NCI-H748 (cell line): ENCODE measurements around the gene CRYBB1.
"Not testable (repeated sequence)": the region's sequence is repeated elsewhere in the genome, so short reads cannot be mapped to it uniquely, and the experiment has no call there.

Experiments used
- DNase-seq: peaks from one replicate; lab custom pipeline; 2025; ENCODE audit not compliant: unreplicated experiment; lab: John Stamatoyannopoulos, UW

CRYBB1 gene

DNA sequence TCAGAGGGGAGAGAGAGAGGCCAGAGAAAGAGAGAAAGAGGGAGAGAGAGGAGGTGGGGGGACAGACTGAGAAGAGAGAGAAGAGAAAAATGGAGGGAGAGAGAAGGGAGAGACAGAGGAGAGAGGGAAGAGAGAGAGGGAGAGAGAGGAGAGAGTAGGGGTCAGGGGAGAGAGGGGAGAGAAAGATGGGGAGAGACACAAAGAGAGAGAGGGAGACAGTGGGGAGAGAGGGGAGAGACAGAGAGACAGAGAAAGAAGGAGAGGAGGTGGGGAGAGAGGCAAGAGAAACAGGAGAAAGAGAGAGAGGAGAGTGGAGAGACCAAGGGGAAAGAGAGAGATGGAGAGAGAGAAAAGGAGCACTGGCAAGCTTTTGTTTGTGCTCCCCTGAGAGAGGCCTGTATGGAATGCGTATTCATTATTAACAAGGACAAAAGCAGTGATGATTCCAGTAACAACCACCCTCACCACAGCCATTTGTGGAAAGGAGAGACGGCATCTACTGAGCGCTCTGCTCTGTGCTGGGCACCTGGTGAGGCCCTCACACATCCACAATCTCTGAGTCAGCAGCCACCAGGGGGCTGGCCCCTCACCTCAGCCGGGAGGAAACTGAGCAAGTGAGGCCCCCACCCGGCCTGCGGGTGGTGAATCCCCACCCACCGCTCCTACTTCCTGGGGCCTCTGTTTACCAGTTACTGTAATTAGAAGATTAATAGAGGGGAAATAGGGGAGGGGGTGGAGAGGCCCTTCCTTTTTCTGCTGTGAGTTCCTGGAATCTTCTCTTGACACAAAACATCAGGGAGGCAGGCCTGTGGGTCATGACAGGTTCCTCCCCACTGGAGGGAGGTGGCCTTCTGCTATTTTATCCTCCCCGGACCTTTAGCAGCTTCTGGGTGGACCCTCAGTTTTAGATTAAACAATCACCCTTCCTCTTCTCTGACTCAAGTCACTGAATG lies 24.9 kb upstream of the CRYBB1 start:
- peak; percentile 39 for DNase-seq

DNA sequence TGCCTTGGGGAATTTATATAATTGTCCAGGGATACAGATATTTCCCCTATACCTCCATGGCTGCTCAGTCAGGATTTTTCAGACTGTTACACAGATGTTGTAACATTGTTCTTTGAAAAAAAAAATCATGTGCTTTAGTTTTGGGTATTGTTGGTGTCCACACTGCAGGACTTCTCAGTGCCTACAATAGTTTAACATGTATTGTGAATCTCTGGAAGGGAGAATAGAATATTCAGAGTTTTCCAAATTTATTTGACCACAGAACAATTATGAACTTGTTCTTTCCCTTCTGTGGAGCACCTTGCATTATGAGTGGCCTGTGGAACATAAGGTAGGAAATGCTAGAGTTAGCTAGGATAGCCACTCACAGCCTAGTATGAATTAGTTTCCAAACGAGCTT lies 18.5 kb upstream of the CRYBB1 start:
- DNase-seq = no peak

DNA sequence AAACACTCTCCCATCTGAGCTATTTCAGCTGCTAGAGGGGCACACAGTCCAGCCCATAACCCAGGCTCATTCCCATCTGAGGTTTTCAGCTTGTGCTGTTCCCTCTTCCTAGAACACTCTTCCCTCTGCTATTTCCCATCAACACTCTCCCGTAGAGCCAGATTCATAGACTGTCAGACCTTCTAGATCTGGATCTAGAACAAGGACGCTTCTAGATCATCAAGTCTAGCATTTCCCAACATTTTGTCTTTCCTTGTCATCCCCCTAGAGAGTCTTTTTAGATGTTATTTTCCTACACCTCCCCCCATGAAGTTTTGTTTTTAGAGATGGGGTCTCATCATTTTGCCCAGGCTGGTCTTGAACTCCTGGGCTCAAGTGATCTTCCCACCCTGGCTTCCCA lies 17.3 kb upstream of the CRYBB1 start:
- DNase-seq = no peak

DNA sequence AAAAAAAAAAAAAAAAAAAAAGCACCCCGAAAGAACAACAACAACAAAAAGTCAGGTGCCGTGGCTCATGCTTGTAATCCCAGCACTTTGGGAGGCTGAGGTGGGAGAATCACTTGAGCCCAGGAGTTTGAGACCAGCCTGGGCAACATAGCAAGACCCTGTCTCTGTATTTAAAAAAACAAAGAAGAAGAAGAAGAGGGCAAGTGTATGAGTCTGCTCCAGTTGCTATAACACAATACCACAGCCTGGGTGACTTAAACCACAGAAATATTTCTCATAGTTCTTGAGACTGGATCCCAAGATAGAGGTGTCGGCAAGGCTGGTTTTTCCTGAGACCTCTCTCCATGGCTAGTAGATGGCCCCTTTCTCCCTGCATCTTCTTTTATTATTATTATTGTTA lies 16.4 kb upstream of the CRYBB1 start:
- no peak for DNase-seq

DNA sequence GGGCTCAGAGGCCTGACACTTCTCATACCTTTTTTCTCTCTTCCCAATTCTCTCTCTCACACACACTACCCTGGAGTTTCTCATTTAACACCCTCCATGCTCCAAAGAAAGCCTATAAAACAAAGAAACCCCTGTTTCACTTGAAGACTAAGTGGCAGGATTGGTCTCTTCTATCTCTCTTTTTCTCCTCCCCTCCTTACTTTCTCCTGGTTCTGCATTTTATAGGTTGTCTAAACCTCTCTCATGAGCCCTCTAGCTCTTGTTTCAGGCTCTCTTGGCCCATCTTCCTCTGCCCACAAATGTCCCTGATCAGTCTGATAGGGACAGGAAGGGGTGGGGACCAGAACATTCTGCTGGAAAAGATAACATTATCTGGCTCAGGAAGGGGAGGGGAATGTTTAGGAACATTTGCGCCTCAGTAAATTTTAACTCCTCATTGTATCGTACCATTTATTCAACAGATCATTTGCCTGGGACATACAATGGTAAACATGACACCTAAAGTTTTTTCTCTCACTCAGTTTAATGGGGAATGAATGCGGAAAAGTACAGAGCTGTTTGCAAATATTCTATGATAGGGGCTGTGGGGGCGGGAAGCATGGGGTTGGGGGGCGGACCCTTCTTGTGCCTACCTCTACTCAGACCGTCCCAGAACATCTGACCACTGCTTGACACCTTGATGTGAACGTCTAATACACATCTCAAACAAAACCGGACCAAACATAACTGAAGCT lies 14.8 kb upstream of the CRYBB1 start:
- no peak for DNase-seq

DNA sequence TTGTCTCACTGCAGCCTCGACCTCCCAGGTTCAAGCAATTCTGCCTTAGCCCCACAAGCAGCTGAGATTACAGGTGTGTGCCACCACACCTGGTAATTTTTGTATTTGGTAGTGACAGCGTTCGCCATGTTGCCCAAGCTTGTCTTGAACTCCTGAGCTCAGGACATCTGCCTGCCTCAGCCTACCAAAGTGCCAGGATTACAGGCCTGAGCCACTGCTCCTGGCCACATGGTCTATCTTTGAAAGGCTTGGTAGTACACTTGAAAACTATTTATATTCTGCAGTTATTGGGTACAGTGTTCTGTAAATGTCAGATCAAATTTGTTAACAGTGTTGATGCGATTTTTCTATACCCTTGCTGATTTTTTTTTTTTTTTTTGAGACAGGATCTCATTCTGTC lies 13.5 kb upstream of the CRYBB1 start:
- no peak for DNase-seq

DNA sequence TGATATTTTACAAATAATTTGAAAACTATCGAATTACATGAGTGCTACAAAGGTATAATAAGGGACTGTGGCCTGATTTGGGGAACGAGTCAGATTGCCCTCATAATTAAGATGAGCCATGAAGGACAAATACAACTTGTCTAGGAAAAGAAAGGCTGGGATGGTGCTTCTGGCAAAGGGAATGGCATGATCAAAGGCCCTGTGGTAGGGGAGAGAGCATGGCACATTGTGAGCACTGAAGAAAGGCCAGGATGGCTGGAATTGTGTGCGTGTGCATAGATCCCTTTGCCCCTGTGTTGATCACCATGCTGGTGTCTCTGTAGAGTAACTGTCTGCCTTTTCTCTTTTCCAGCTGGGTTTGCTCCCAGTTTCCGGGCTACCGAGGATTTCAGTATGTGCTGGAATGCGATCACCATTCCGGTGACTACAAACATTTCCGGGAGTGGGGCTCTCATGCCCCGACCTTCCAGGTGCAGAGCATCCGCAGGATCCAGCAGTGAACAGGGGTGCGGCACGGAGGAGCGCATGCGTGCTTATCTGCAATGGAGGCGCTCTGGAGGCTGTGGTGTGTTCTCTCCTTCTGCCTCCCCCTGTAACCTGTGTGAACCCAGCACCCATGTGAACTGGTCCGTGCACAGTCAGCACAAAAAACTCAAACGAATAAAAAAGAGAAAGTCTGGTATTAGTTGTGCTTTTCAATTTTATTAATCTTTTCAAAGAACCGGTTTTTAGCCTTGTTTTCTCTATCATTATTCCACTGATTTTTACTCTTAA lies 12.3 kb upstream of the CRYBB1 start:
- no peak for DNase-seq

DNA sequence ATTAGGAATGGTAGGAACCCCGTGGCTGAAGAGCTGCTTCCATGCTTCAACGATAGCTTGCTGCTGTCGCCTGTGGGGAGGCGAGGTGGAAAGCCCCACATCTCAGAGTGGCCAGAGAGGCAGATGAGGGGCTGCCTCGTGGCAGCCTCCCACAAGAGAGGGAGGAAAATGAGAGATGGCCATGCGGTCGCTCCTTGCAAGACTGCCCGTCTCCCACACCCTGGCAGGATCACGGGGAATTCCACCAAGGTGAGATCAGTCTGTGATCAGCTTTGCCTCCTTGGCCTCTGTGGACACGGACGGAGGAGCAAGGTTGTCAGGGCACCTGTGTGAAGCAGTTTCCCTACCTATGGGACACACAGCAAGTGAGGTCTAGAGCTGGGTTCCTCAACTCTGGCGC lies 7.0 kb upstream of the CRYBB1 start:
- DNase-seq = no peak

DNA sequence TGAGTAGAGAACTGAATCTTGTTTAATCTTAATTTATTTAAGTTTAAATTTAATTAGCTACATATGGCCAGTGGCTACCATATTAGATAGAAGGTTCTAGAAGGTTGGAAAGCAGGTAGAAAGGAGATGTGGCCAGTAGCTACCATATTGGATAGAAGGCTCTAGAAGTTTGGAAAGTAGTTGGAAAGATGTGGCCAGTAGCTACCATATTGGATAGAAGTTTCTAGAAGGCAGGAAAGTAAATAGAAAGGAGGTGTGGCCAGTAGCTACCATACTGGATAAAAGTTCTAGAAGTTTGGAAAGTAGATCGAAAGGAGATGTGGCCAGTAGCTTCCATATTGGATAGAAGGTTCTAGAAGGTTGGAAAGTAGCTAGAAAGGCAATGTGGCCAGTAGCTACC lies 6.2 kb upstream of the CRYBB1 start:
- DNase-seq = no peak

DNA sequence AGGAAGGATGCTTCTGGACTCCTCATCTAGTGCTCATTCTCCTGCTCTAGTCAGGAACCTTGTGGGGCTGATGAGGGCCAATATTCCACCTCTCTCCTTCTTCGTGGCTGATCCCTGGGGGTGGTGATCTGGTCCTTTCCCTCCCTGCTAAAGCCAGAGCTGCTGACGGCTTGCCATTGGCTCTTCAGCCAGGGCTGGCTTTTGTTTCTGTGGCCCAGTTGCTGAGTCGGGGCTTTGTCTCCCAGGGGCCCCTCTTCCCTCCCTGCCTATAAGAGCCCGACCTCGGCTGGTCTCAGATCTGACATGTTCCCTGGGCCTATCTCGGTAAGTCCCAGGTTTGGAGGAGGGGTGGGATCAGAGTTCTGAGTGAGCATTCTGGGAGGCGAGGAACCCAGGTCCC lies 3.8 kb upstream of the CRYBB1 start, which contains the start of gene CRYBA4:
TSS of gene CRYBA4 (plus strand) at position 301 of the 400 bp plus-strand sequence. CDS start 634 bp downstream, outside the sequence.
- DNase-seq = no peak

DNA sequence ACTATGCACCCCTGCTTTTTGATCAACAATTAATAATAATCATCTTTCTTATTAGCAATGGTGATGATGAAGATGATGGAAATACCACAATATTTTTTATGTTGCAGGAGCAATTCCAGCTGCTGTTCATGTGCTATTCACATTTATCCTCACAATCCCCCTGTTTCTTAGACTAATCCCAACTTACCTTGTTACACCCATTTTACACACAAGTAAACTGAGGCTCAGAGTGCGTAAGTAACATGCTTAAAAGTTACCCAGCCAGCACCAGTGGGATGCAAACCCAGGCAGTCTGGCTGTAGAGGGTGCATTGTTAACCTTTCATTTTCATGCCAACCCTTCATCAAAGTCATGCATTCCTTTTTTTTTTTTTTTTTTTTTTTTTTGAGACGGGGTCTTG lies 2.4 kb upstream of the CRYBB1 start:
- DNase-seq = no peak

DNA sequence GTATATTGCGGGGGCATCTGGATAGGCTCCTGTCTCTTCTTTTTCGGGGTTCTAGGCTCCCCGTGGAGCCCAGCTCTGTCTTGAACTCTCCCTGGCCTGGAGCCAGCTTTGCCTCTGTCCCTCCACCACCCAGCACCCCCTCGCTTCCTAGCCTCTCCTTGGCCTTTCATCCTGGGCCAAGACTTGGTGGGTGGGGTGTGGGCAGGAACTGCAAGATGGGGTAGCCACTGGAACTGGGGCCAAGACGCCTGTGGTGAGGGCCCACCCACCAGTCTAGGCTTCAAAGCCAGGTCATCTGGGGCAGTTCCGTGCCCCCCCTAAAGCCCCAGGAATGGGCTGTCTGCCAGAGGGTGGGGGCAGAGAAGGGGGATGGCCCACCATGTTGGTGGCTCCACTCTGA lies 1.7 kb upstream of the CRYBB1 start:
- no peak for DNase-seq

DNA sequence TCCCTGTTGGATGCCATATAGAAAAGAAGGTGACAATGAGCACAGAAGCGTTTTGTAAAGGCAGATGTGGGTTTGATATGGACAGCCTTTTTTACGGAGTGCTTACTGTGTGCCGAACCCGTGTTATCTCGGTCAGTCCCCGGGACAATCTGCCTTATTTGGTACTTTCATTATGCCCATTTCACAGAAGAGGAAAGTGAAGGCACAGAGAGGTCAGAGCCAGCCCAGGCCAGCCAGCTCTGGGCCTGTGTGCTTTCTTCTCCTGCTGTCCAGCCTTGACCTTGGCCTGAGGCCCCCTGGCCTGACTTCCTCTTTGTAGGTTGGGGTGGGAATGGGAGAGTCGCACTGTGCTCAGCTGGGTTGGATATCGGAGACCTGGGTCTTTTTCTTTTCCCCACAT lies 628 bp upstream of the CRYBB1 start:
- DNase-seq = no peak

DNA sequence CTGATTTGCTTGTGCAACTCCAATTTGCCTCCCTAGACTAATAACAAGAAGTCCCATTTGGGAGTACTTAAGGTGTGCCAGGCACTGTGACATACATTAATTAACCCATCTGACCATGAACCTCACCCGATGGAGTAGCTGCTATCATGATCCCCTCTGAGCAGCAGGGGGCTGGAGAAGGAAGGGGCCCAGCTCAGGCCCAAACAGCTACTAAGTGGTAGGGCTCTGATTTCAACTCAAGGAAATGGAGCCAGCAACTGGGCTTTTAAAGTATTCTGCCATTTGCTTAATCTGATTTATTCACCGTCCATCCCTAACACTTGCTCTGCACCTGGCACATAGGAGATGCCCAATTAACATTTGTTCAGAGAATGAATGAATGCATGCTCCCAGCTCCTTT lies 1.2 kb downstream of the CRYBB1 start:
- no peak for DNase-seq

DNA sequence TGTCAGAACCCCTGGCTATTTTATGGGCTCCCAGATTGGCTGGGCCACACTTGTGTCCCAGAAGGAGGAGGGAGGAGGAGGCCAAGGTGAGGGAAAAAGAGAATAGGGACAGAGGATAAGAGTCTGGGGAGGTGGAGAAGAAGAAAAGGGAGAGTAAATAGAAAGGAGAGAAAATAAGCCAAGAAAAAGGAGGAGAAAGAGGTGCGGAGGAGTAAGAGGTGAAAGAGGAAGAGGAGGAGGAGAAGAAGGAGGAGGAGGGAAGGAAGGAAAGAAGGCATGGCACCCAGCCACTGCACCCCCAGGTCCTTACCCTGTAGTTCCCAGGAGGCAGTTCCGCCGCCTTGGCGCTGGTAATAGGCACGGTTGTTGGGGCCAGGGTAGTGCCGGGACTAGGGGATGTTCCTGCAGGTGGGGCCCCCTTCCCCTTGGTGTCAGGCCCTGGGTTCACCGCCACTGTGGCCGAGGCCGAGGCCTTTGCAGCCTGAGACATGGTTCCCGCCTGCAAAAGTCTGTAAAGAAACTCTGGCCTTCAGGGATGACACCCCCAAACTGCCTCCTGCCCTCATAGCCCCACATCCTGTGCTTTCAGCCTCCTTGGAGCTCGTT lies 1.9 kb downstream of the CRYBB1 start:
- DNase-seq = no peak

DNA sequence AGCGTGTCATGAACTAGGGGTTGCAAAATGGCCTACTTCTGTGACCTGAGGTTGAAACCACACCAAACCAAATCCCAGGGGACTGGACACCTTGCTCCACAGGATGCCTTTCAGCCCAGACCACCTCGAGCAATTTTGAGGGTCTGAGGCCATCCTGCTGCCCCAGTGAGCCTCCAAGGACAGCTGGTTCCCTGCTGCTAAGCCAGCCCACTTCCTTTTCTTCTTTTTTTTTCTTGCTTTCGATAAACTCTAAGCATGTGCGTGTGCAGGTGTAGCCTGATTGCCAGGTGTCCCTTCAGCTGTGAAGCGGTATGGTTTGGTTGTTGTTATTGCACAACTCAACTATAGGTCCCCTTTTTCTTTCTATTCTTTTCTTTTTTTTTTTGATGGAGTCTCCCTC lies 2.7 kb downstream of the CRYBB1 start:
- no peak for DNase-seq

DNA sequence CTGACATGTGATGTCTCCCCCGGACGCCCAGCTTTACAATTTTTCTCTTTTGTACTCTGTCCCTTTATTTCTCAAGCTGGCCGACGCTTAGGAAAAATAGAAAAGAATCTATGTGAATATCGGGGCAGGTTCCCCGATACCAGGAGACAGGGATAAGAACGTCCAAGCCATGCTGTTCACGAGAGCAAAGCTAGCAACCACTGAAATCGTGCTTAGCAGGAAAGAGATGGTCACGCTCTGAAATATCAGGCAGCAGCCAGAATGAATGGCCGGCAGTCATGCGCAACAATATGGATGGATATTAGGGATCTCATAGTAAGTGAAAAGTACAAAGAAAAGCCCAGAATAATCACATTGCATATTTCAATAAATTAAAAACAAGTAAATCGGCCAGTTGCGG lies 3.5 kb downstream of the CRYBB1 start:
- DNase-seq = no peak

DNA sequence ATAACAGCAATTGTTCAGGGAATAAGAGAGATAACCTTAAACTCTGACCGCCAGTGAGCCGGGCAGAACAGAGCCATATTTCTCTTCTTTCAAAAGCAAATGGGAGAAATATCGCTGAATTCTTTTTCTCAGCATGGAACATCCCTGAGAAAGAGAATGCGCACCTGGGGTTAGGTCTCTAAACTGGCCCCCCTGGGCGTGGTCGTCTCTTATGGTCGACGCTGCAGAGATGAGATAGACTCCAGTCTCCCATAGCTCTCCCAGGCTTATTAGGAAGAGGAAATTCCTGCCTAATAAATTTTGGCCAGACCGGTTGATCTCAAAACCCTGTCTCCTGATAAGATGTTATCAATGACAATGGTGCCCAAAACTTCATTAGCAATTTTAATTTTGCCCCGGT lies 4.1 kb downstream of the CRYBB1 start:
- DNase-seq = not testable (repeated sequence)

DNA sequence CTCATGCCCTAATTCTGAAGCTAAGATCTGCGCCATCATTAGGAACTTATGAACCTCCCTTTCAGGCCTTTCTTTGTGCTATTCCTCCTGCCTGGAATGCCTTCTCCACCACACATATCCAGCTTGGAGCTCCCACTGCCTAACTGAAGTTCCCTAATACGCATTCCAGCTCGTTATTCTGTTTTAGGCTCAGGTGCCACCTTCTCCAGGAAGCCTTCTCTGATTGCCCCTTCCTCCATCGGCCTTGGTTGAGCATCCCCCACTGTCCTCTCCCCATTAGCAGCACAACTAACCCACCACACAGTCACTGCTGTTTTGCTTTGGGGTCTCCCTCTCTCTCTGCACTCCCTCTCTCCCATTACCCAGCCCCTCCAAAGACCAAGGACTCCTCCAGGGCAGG lies 5.2 kb downstream of the CRYBB1 start:
- no peak for DNase-seq

DNA sequence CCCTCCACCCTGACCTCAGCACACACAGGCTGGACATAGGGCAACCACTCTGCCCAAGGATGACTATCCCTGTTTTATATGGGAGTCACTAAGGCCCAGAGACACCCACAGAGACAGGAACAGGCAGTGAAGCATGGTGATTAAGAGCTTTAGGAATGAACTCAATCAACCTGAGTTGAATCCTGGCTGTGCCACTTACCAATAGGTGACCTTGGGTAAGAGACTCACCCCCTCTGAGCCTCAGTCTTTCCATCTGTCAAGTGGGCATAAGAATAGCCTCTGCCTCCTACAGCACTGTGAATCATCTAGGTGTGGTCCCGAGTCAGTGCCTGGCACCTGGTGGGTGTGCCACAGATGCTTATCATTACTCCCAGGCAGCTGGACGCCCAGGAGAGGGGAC lies 6.8 kb downstream of the CRYBB1 start:
- DNase-seq = no peak
